Measurements from ENCODE around the gene MRPL32. TPM values are rescaled to one million over a fixed set of nuclear protein-coding genes. Genes with fewer than 3 reads are reported as not detected.
A peak's percentile ranks its signal among the peaks of the same experiment; 100 is the strongest.
"Not testable (repeated sequence)": the region's sequence is repeated elsewhere in the genome, so short reads cannot be mapped to it uniquely, and the experiment has no call there.

Gene MRPL32
- 10 to 100 TPM; 48.9 to 61.4 (median 55.8) TPM for total RNA-seq

GRCh38 chr7:42931834-42932651 is at the start of gene MRPL32, which contains the start of gene PSMA2:
Gene MRPL32 (plus strand): TSS chr7:42932376. CDS start chr7:42932387, 11 bp downstream.
Gene PSMA2 (minus strand): TSS chr7:42932174. CDS start chr7:42932158, 16 bp downstream.
- intact Hi-C loops (cut with DNase I): no loop called here
- Histone ChIP-seq H3K27ac (peak within 1 kb of the TSS; percentile 86 to 96 (median 90)), H3K9me3 (no peaks in the 10 kb centered on the region), H3K4me3 (peak within 1 kb of the TSS; percentile 61 to 95 (median 88)), H3K4me1 (peaks cover 15 to 64% (median 41%) of the 10 kb centered on the region in 3 donors), H3K27me3 (no peaks in the 10 kb centered on the region), H3K36me3 (peaks cover 0 to 29% (median 9%) of the 10 kb centered on the region in 3 donors)
- TF ChIP-seq CTCF (IDR thresholded peaks at IDR 0.05): no peak
- TF ChIP-seq POLR2A (IDR thresholded peaks at IDR 0.05): peak in 3 of 4 donors; percentile 28 to 65 (median 32)
- peak; percentile 84 for DNase-seq
- WGBS, 2 donors: 0% methylated on average over 20 to 29 of the region's 56 CpGs

DNA sequence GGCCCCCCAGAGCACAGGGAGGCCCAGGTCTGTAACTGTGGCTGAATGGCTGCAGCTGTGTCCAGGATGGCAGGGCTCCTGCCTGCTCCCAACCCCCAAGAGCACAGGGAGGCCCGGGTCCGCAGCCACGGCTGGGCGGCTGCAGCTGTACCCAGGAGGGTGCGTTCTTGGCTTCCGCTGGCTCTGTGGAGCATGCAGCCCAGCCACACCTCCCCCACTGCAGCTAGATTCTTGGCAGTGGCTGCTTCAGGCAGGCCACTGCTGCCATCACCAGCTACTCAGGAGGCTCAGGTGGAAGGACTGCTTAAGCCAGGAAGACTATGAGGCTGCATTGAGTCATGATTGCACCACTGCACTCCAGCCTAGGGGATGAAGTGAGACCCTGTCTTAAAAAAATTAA is 48.2 kb upstream of the MRPL32 start:
- WGBS, 2 donors: no CpG with 5 or more reads among the region's 6 CpGs
- H3K4me3 ChIP-seq: no peak overlapping the region
- no peak for TF ChIP-seq POLR2A (IDR thresholded peaks at IDR 0.05)
- TF ChIP-seq CTCF (IDR thresholded peaks at IDR 0.05): no peak

DNA sequence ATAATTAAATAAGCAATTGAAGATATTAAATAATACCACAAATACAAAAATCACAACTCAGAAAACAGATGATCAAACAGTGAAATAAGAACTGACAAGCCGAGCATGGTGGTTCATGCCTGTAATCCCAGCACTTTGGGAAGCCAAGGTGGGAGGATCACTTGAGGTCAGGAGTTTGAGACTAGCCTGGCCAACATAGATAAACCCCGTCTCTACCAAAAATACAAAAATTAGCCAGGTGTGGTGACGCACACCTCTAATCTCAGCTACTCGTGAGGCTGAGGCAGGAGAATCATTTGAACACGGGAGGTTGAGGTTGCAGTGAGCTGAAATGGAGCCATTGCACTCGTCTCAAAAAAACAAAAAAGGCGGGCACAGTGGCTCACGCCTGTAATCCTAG is 47.0 kb upstream of the MRPL32 start:
- DNase-seq; intact Hi-C loops (cut with DNase I): not testable (repeated sequence)
- 87 to 94% methylated on average over 8 of the region's 8 CpGs for WGBS, 2 donors

More for the DNA sequence above, 48.2 kb upstream of the MRPL32 start:
- DNase-seq: no peak
- H3K4me1 ChIP-seq: peaks cover 0 to 23% (median 14%) of the 10 kb centered on the region in 3 donors
- H3K36me3 ChIP-seq: no peaks in the 10 kb centered on the region
- intact Hi-C loops (cut with DNase I): no loop called here
- no peaks in the 10 kb centered on the region for H3K9me3 ChIP-seq
- H3K27me3 ChIP-seq: no peaks in the 10 kb centered on the region
- no peak overlapping the region for H3K27ac ChIP-seq

DNA sequence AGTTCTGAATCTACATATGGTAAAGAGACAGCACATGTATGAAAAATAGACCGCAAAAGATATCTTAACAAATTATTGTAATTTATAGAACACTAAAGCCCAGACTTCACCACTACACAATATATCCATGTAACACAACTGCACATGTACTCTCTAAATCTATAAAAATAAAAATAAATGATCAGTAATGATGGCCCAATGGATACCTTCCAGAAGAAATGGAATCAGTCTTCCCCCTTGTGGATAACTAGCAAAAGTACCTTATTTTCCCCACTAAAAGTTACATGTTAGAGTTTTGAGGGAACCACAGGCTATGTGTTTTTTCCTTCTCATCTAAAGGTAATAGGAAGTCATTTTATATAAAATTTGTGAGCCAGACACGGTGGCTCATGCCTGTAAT is 46.0 kb upstream of the MRPL32 start:
- no peaks in the 10 kb centered on the region for H3K36me3 ChIP-seq
- no peaks in the 10 kb centered on the region for H3K9me3 ChIP-seq
- no peak overlapping the region for H3K4me3 ChIP-seq
- intact Hi-C loops (cut with DNase I): no loop called here
- WGBS, 2 donors: 61 to 82% methylated on average over 2 of the region's 2 CpGs
- H3K27me3 ChIP-seq: no peaks in the 10 kb centered on the region
- no peak overlapping the region for H3K27ac ChIP-seq
- H3K4me1 ChIP-seq: peaks cover 0 to 27% (median 14%) of the 10 kb centered on the region in 3 donors
- TF ChIP-seq POLR2A (IDR thresholded peaks at IDR 0.05) (no peak), CTCF (IDR thresholded peaks at IDR 0.05) (peak in 3 of 6 experiments; percentile 23 to 44 (median 24))
- no peak for DNase-seq

More for the DNA sequence above, 47.0 kb upstream of the MRPL32 start:
- not testable (repeated sequence) for H3K4me3 ChIP-seq, H3K36me3 ChIP-seq, H3K9me3 ChIP-seq, H3K27ac ChIP-seq, H3K27me3 ChIP-seq
- H3K4me1 ChIP-seq: peaks cover 0 to 27% (median 14%) of the 10 kb centered on the region in 3 donors

- TF ChIP-seq POLR2A (IDR thresholded peaks at IDR 0.05) (no peak), CTCF (IDR thresholded peaks at IDR 0.05) (no peak)
- Histone ChIP-seq H3K4me1 (peaks cover 0 to 27% (median 14%) of the 10 kb centered on the region in 3 donors), H3K9me3 (no peaks in the 10 kb centered on the region), H3K27me3 (no peaks in the 10 kb centered on the region), H3K36me3 (no peaks in the 10 kb centered on the region), H3K4me3 (no peak overlapping the region), H3K27ac (no peak overlapping the region)
- intact Hi-C loops (cut with DNase I): no loop called here
- no peak for DNase-seq
Measured at GRCh38 chr7:42886893-42887505, 45.2 kb upstream of the MRPL32 start.

All from esophagus squamous epithelium (tissue), 5 donors.